Ovary (tissue), 3 donors: Measurements from ENCODE around the gene DIP2C.

Experiments used
- CTCF ChIP-seq, 3 donors: fragments of 450-650 bp in 2 of 3; fragments of 200-600 bp in 1 of 3; IDR thresholded peaks; one replicate each; pipeline versions ENCODE4 v1.5.1 to v1.8.0; 2016 to 2022; ENCODE audit warnings: antibody characterized with exemption in 3 of 3, mild to moderate bottlenecking in 1 of 3
- EP300 ChIP-seq: sonication (generic); formaldehyde crosslinking; IDR thresholded peaks from one replicate; pipeline ENCODE4 v1.6.1; 2017; ENCODE audit warnings: antibody characterized with exemption
- POLR2A ChIP-seq: fragments of 450-650 bp; IDR thresholded peaks from one replicate; pipeline ENCODE4 v1.6.1; 2017; ENCODE audit warnings: antibody characterized with exemption, mild to moderate bottlenecking, moderate library complexity
- donor health status: DM: no; HTN: no; CAD: no.

- TF ChIP-seq CTCF (IDR thresholded peaks at IDR 0.05), result no peak
- TF ChIP-seq POLR2A, result no peak
- no peak for TF ChIP-seq EP300
These were observed 94.0 kb downstream of the DIP2C start for GRCh38 chr10:595473-595872.
